ENCODE results near the gene PPP1R13B.

The PPP1R13B gene

DNA sequence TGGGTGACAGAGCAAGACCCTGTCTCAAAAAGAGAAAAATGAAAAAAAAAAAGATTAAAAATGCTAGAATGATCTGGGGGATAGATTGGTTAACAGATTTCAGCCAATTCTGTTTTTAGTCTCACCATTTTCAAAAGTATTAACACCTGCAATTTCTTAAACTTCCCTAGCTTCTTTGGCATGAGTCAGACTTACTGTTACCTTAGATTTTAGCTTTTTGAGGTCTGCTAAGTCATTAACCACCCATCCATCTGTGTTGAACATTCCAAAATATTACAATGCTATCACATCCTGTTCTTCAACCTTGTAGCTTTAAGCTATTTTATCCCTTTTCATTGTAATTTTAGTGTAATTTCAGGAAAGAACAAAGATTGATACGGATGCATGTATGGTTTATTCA, 59.3 kb downstream of the PPP1R13B start:
- TF ChIP-seq, protein P1, sequence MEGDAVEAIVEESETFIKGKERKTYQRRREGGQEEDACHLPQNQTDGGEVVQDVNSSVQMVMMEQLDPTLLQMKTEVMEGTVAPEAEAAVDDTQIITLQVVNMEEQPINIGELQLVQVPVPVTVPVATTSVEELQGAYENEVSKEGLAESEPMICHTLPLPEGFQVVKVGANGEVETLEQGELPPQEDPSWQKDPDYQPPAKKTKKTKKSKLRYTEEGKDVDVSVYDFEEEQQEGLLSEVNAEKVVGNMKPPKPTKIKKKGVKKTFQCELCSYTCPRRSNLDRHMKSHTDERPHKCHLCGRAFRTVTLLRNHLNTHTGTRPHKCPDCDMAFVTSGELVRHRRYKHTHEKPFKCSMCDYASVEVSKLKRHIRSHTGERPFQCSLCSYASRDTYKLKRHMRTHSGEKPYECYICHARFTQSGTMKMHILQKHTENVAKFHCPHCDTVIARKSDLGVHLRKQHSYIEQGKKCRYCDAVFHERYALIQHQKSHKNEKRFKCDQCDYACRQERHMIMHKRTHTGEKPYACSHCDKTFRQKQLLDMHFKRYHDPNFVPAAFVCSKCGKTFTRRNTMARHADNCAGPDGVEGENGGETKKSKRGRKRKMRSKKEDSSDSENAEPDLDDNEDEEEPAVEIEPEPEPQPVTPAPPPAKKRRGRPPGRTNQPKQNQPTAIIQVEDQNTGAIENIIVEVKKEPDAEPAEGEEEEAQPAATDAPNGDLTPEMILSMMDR (conservative IDR thresholded peaks at IDR 0.05): no peak
- no peak overlapping the region for H3K27ac ChIP-seq

DNA sequence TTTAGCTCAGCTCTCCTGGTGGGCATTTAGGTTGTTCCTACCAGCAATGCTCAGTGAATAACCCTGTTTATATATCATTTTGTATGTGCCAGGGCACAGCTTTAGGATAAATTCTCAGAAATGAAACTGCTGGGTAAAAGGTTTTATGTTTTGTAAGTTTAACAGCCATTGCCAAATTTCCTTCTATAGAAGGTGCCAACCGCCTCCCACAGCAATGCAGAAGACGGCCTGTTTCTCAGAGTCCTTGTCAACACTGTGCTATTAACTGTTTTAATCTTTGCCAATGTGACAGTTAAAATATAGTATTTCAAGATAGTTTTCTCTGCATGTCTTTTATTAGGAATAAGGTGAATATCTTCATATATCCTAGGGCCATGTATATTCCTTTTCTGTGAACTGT, 65.0 kb downstream of the PPP1R13B start:
- no peak overlapping the region for H3K27ac ChIP-seq
- TF ChIP-seq, protein P1 (conservative IDR thresholded peaks at IDR 0.05): no peak

DNA sequence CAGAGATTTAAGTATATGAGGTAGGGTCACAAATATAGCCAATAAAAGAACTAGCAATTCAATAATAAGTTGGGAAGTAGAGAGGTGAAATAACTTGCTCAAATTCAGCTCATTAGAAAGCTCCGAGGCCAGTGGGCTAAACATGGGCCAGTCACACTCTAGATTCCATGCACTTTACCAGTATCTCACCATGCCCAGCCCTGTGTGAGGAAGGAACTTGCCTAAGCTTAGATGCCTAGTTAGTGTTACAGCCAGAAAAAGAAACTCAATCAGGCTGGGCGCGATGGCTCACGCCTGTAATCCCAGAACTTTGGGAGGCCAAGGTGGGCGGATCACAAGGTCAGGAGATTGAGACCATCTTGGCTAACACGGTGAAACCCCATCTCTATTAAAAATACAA, 71.1 kb downstream of the PPP1R13B start:
- peak overlapping the region; percentile 20; the same call in 1 of the 2 replicates for H3K27ac ChIP-seq

DNA sequence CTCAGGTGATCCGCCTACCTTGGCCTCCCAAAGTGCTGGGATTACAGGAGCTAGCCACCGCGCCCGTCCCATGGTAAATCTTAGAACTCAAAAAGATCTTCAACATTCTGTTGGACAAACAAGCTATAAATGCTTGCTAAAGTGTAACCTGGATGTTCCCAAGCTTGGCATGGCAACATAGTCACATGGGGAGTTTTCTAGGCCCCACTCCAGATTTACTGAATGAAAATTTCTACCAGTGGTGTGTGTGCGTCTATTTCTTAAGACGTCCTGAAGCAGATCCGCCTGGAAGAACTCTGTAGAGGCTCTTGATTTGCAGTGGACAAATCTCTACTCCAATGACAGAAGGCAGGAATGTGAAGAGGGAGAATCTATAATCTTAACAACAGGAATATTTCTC, 71.9 kb downstream of the PPP1R13B start:
- TF ChIP-seq, protein P1 (conservative IDR thresholded peaks at IDR 0.05): no peak
- peak overlapping the region; percentile 39 for H3K27ac ChIP-seq

DNA sequence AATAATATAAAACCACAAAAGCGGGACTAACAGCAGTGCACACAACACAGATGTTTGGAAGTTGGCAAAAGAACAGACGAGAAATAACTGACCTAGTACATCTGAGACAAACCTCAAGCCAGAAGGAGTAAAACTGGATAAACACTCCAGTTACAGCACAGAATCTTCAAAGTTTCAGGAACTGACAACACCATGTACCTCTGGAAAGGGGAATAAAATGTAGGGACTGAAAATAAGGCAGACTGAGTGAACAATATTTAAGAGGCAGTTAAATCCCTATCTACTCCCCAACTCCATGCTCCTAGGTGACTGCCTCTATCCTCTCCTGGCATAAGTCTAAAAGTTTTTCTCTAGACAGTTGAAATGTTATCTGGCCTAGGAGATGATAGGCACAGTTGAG, 73.9 kb downstream of the PPP1R13B start:
- TF ChIP-seq, protein P1 (conservative IDR thresholded peaks at IDR 0.05): no peak
- peak overlapping the region; percentile 12; the same call in 1 of the 2 replicates for H3K27ac ChIP-seq

DNA sequence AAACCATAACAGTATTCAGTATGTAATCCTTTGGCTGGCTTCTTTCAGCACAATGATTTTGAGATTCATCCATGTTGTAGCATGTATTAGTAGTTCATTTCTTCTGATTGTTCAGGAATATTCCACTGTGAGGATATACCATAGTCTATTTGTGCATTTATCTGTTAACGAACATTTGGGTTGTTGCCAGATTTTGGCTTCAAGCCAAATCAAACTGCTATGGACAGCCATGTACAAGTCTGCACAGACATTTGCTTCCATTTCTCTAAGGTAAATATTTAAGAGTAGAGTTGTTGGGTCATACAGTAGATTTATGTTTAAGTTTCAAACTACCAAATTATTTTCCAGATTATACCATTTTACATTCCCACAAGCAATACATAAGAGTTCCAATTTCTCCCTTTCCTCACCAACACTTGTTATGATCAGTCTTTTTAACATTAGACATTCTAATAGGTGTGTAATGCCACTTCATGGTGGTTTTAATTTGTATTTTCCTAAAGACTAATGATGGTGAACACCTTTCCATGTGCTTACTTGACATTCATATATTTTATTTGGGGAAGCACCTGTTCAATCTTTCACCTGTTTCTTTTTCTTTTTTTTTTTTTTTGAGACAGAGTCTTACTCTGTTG, 75.2 kb downstream of the PPP1R13B start:
- no peak overlapping the region for H3K27ac ChIP-seq
- TF ChIP-seq, protein P1 (conservative IDR thresholded peaks at IDR 0.05): no peak

DNA sequence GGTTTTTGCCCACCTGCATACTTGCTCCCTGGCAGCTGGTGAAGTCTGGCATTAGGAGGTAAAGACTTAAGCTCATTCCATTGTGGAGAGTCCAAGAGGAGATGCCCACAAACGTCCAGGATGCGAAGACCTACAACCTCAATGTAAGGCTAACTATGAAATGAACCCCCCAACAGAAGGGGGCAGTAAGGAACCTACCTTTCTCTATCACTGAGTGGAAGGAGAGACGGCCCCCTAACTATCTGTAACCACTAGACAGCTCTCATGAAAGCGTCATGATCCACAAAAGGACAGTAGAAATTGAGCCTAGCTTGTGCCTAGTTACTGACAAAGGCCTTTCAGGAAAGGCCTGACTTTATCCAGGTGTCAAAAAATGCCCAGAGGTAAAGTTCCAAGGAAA, 76.5 kb downstream of the PPP1R13B start:
- TF ChIP-seq, protein P1 (conservative IDR thresholded peaks at IDR 0.05): no peak
- no peak overlapping the region for H3K27ac ChIP-seq

DNA sequence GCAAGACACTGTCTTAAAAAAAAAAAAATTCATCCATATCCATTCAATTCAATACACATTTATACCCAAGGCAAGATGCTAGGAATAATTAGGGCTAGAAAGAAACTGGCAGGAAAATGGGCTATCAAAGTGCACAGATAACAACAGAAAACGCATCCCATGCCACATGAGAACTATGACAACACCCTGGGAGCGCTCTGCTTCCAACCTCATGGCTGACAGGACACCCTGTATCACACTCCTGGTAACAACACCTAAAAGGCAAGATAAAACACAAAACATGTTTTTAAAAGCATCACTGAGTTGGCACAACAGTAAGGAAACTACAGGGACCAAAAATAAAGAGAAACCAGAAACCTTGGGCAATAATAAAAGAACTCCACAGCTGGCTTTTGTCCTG, 76.9 kb downstream of the PPP1R13B start:
- TF ChIP-seq, protein P1 (conservative IDR thresholded peaks at IDR 0.05): no peak
- no peak overlapping the region for H3K27ac ChIP-seq

All from VCaP (cell line).